CD4-positive, alpha-beta T cell treated with Interleukin-4 for 1 hour (primary cell): ENCODE results near the gene WDR18.
"Not testable (repeated sequence)": the region's sequence is repeated elsewhere in the genome, so short reads cannot be mapped to it uniquely, and the experiment has no call there.

Experiments used
- DNase-seq, 2 donors: peaks; one replicate each; pipeline ENCODE4 v3.0.0-alpha.2; 2020 to 2022

The WDR18 gene

GRCh38 chr19:1025080-1025479 lies 40.9 kb downstream of the WDR18 start:
- not testable (repeated sequence) for DNase-seq

- DNase-seq, result peak; percentile 49 to 62
Observed at GRCh38 chr19:1025960-1026782, 42.0 kb downstream of the WDR18 start, which contains the start of gene CNN2. Gene CNN2, plus strand, starts transcription at chr19:1026608. Its CDS starts 54 bp downstream, at chr19:1026662.

GRCh38 chr19:1026783-1027649 lies 42.9 kb downstream of the WDR18 start:
- DNase-seq, result peak; percentile 35 to 40

- DNase-seq, result peak in 1 of 2 donors; percentile 26
Observed at GRCh38 chr19:1027650-1028061, 43.5 kb downstream of the WDR18 start.

- peak; percentile 65 to 71 for DNase-seq
Observed at GRCh38 chr19:1028062-1028926, 44.1 kb downstream of the WDR18 start.

GRCh38 chr19:1032264-1032867 lies 48.2 kb downstream of the WDR18 start:
- no peak for DNase-seq

GRCh38 chr19:1035998-1036621 lies 52.0 kb downstream of the WDR18 start:
- no peak for DNase-seq

- no peak for DNase-seq
Observed at GRCh38 chr19:1037621-1038064, 53.5 kb downstream of the WDR18 start.

GRCh38 chr19:1038978-1039645 lies 55.0 kb downstream of the WDR18 start:
- no peak for DNase-seq

GRCh38 chr19:1039646-1040475 lies 55.7 kb downstream of the WDR18 start, which contains the start of gene ABCA7:
Gene ABCA7, plus strand, starts transcription at chr19:1040107. Its CDS starts 1,255 bp downstream, at chr19:1041362.
- DNase-seq, result peak; percentile 98 to 99

- DNase-seq, result peak; percentile 93 to 94
Observed at GRCh38 chr19:1040476-1041271, 56.5 kb downstream of the WDR18 start.

- DNase-seq, result no peak
Observed at GRCh38 chr19:1041272-1041834, 57.2 kb downstream of the WDR18 start.

GRCh38 chr19:1041835-1042685 lies 57.9 kb downstream of the WDR18 start:
- no peak for DNase-seq

- no peak for DNase-seq
Observed at GRCh38 chr19:1042689-1043511, 58.8 kb downstream of the WDR18 start.
